ENCODE data around the gene TANGO2.

Gene TANGO2

GRCh38 chr22:19997561-19998231, 23.2 kb upstream of the TANGO2 start:
- Histone ChIP-seq H3K36me3 (ENCODE audit: insufficient read depth, low read length) (no peaks in the 10 kb centered on the region), H3K9ac (ENCODE audit: low read depth, low read length) (no peak overlapping the region), H3K9me3 (ENCODE audit: control insufficient read depth, insufficient read depth, low read length) (no peaks in the 10 kb centered on the region), H3K4me1 (ENCODE audit: insufficient read depth, low read length) (peaks cover 10% of the 10 kb centered on the region; the same call in 1 of the 2 replicates)

- no peaks in the 10 kb centered on the region for H3K9me3 ChIP-seq (ENCODE audit: control insufficient read depth, insufficient read depth, low read length)
- H3K36me3 ChIP-seq (ENCODE audit: insufficient read depth, low read length), result no peaks in the 10 kb centered on the region
- H3K9ac ChIP-seq (ENCODE audit: low read depth, low read length), result no peak overlapping the region
- H3K4me1 ChIP-seq (ENCODE audit: insufficient read depth, low read length), result peaks cover 10% of the 10 kb centered on the region; the same call in 1 of the 2 replicates
Measured at GRCh38 chr22:19998232-19998951, 22.5 kb upstream of the TANGO2 start.

GRCh38 chr22:19998991-19999820, 21.7 kb upstream of the TANGO2 start:
- Histone ChIP-seq H3K9ac (ENCODE audit: low read depth, low read length) (no peak overlapping the region), H3K4me1 (ENCODE audit: insufficient read depth, low read length) (peaks cover 10% of the 10 kb centered on the region; the same call in 1 of the 2 replicates), H3K9me3 (ENCODE audit: control insufficient read depth, insufficient read depth, low read length) (peaks cover 5% of the 10 kb centered on the region; the same call in 1 of the 2 replicates), H3K36me3 (ENCODE audit: insufficient read depth, low read length) (no peaks in the 10 kb centered on the region)

- H3K36me3 ChIP-seq (ENCODE audit: insufficient read depth, low read length), result no peaks in the 10 kb centered on the region
- H3K9ac ChIP-seq (ENCODE audit: low read depth, low read length), result no peak overlapping the region
- peaks cover 10% of the 10 kb centered on the region; the same call in 1 of the 2 replicates for H3K4me1 ChIP-seq (ENCODE audit: insufficient read depth, low read length)
- peaks cover 5% of the 10 kb centered on the region; the same call in 1 of the 2 replicates for H3K9me3 ChIP-seq (ENCODE audit: control insufficient read depth, insufficient read depth, low read length)
Measured at GRCh38 chr22:20000246-20001081, 20.4 kb upstream of the TANGO2 start.

- no peak overlapping the region for H3K9ac ChIP-seq (ENCODE audit: low read depth, low read length)
- peaks cover 10% of the 10 kb centered on the region; the same call in 1 of the 2 replicates for H3K4me1 ChIP-seq (ENCODE audit: insufficient read depth, low read length)
- peaks cover 5% of the 10 kb centered on the region; the same call in 1 of the 2 replicates for H3K9me3 ChIP-seq (ENCODE audit: control insufficient read depth, insufficient read depth, low read length)
- H3K36me3 ChIP-seq (ENCODE audit: insufficient read depth, low read length), result no peaks in the 10 kb centered on the region
Measured at GRCh38 chr22:20001082-20001638, 19.8 kb upstream of the TANGO2 start.

- H3K36me3 ChIP-seq (ENCODE audit: insufficient read depth, low read length), result no peaks in the 10 kb centered on the region
- H3K9me3 ChIP-seq (ENCODE audit: control insufficient read depth, insufficient read depth, low read length), result peaks cover 5% of the 10 kb centered on the region; the same call in 1 of the 2 replicates
- H3K4me1 ChIP-seq (ENCODE audit: insufficient read depth, low read length), result peaks cover 10% of the 10 kb centered on the region; the same call in 1 of the 2 replicates
- H3K9ac ChIP-seq (ENCODE audit: low read depth, low read length), result no peak overlapping the region
Measured at GRCh38 chr22:20002128-20002527, 18.8 kb upstream of the TANGO2 start.

GRCh38 chr22:20002636-20003035, 18.3 kb upstream of the TANGO2 start:
- Histone ChIP-seq H3K4me1 (ENCODE audit: insufficient read depth, low read length) (peaks cover 10% of the 10 kb centered on the region; the same call in 1 of the 2 replicates), H3K36me3 (ENCODE audit: insufficient read depth, low read length) (no peaks in the 10 kb centered on the region)

GRCh38 chr22:20003304-20003703, 17.6 kb upstream of the TANGO2 start:
- Histone ChIP-seq H3K9ac (ENCODE audit: low read depth, low read length) (no peak overlapping the region), H3K4me1 (ENCODE audit: insufficient read depth, low read length) (peaks cover 10% of the 10 kb centered on the region; the same call in 1 of the 2 replicates)

More at GRCh38 chr22:20002636-20003035, 18.3 kb upstream of the TANGO2 start:
- H3K9ac ChIP-seq (ENCODE audit: low read depth, low read length), result no peak overlapping the region
- H3K9me3 ChIP-seq (ENCODE audit: control insufficient read depth, insufficient read depth, low read length), result peaks cover 5% of the 10 kb centered on the region; the same call in 1 of the 2 replicates

GRCh38 chr22:20004464-20004863, 16.4 kb upstream of the TANGO2 start:
- Histone ChIP-seq H3K9me3 (ENCODE audit: control insufficient read depth, insufficient read depth, low read length) (peaks cover 5% of the 10 kb centered on the region; the same call in 1 of the 2 replicates), H3K4me1 (ENCODE audit: insufficient read depth, low read length) (peaks cover 7% of the 10 kb centered on the region; the same call in 1 of the 2 replicates), H3K9ac (ENCODE audit: low read depth, low read length) (no peak overlapping the region), H3K36me3 (ENCODE audit: insufficient read depth, low read length) (no peaks in the 10 kb centered on the region)

More at GRCh38 chr22:20003304-20003703, 17.6 kb upstream of the TANGO2 start:
- Histone ChIP-seq H3K9me3 (ENCODE audit: control insufficient read depth, insufficient read depth, low read length) (peaks cover 5% of the 10 kb centered on the region; the same call in 1 of the 2 replicates), H3K36me3 (ENCODE audit: insufficient read depth, low read length) (no peaks in the 10 kb centered on the region)

GRCh38 chr22:20008221-20008995, 12.5 kb upstream of the TANGO2 start:
- no peak overlapping the region for H3K9ac ChIP-seq (ENCODE audit: low read depth, low read length)
- H3K4me1 ChIP-seq (ENCODE audit: insufficient read depth, low read length), result peaks cover 3% of the 10 kb centered on the region; the same call in 1 of the 2 replicates

GRCh38 chr22:20009018-20009491, 11.9 kb upstream of the TANGO2 start:
- H3K9ac ChIP-seq (ENCODE audit: low read depth, low read length), result no peak overlapping the region
- no peaks in the 10 kb centered on the region for H3K36me3 ChIP-seq (ENCODE audit: insufficient read depth, low read length)
- H3K9me3 ChIP-seq (ENCODE audit: control insufficient read depth, insufficient read depth, low read length), result peaks cover 1% of the 10 kb centered on the region; the same call in 1 of the 2 replicates
- peaks cover 3% of the 10 kb centered on the region; the same call in 1 of the 2 replicates for H3K4me1 ChIP-seq (ENCODE audit: insufficient read depth, low read length)

More at GRCh38 chr22:20008221-20008995, 12.5 kb upstream of the TANGO2 start:
- Histone ChIP-seq H3K36me3 (ENCODE audit: insufficient read depth, low read length) (no peaks in the 10 kb centered on the region), H3K9me3 (ENCODE audit: control insufficient read depth, insufficient read depth, low read length) (peaks cover 5% of the 10 kb centered on the region; the same call in 1 of the 2 replicates)

- peaks cover 3% of the 10 kb centered on the region for H3K4me1 ChIP-seq (ENCODE audit: insufficient read depth, low read length)
- H3K9me3 ChIP-seq (ENCODE audit: control insufficient read depth, insufficient read depth, low read length), result no peaks in the 10 kb centered on the region
- no peak overlapping the region for H3K9ac ChIP-seq (ENCODE audit: low read depth, low read length)
- H3K36me3 ChIP-seq (ENCODE audit: insufficient read depth, low read length), result no peaks in the 10 kb centered on the region
Measured at GRCh38 chr22:20009582-20010306, 11.2 kb upstream of the TANGO2 start.
